Thoracic aorta (tissue), 2 donors: ENCODE data around the gene SOD3. TPM values are rescaled to one million over a fixed set of nuclear protein-coding genes. Genes with fewer than 3 reads are reported as not detected.

ENCODE experiments used
- ATAC-seq: fragments of 150-250 bp; one replicate; pipeline ENCODE4 v1.8.0; 2017; ENCODE audit warnings: low read depth; ENCODE audit not compliant: insufficient number of reproducible peaks, low FRiP score
- DNase-seq: peaks from one replicate; pipeline ENCODE4 v3.0.0-alpha.2; 2020; ENCODE audit warnings: low spot score
- H3K27ac ChIP-seq, 2 donors: fragments of 200-600 bp; sonication (generic); 1 replicate in 1 of 2; 2 replicates in 1 of 2; pipeline ENCODE4 v1.5.1; 2016; ENCODE audit warnings: mild to moderate bottlenecking in 2 of 2, moderate library complexity in 2 of 2
- H3K27me3 ChIP-seq: fragments of 200-600 bp; sonication (generic); replicated peaks from 2 replicates; pipeline ENCODE4 v1.6.0; 2016; ENCODE audit warnings: mild to moderate bottlenecking; ENCODE audit not compliant: insufficient read depth
- H3K36me3 ChIP-seq: fragments of 200-600 bp; sonication (generic); one replicate; pipeline ENCODE4 v1.5.1; 2016
- H3K4me1 ChIP-seq, 2 donors: fragments of 200-600 bp; sonication (generic); 1 replicate in 1 of 2; 2 replicates in 1 of 2; pipeline versions ENCODE4 v1.5.1 to v1.6.0; 2016; ENCODE audit warnings: low read depth in 2 of 2, mild to moderate bottlenecking in 1 of 2; ENCODE audit not compliant: control insufficient read depth in 1 of 2
- H3K4me3 ChIP-seq: fragments of 200-600 bp; sonication (generic); 2 replicates; pipeline ENCODE4 v1.5.1; 2016; ENCODE audit warnings: mild to moderate bottlenecking
- H3K9me3 ChIP-seq: fragments of 200-600 bp; sonication (generic); 2 replicates; pipeline ENCODE4 v1.5.1; 2016
- total RNA-seq, 2 donors: library from RNA; depleted of rRNA; stranded (reverse); fragments of >200 nt; gene quantifications; one replicate each; pipeline versions ENCODE4 v1.1.0 to v1.2.3, GENCODE V29; 2016
- TF ChIP-seq, protein P1 (sequence below): fragments of 200-600 bp; sonication (generic); IDR thresholded peaks from one replicate; pipeline ENCODE4 v1.5.1; 2019; ENCODE audit warnings: antibody characterized with exemption

Gene SOD3, protein sequence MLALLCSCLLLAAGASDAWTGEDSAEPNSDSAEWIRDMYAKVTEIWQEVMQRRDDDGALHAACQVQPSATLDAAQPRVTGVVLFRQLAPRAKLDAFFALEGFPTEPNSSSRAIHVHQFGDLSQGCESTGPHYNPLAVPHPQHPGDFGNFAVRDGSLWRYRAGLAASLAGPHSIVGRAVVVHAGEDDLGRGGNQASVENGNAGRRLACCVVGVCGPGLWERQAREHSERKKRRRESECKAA
- total RNA-seq: 100 to 1,000 TPM; 549 to 743 TPM

DNA sequence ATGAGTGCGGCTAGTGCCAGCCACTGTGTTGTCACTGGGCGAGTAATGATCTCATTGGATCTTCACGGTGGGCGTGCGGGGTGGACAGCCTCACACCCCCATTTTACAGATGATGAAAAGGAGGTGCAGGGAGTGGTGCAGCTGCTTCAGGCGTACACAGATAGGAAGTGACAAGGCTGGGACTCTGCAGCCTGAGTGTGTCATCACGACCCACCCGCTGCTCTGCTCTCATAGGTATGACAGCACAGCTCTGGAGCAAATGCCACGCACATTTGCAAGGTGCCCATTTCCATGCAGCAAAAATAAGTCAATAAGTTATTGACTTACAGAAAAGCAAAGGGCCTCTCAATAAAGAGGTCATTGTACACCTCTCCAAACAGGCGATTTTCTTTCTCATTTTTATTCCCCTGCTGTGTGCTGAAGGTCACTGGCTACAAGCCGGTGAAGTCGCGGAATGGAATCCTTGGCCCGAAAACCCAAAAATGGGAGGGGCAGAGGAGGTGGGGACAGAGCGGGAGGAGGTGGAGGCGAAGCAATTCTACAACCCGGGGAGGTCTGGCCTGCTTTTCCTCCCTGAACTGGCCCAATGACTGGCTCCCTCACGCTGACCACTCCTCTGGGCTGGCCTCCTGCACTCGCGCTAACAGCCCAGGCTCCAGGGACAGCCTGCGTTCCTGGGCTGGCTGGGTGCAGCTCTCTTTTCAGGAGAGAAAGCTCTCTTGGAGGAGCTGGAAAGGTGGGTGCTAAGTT, at the start of gene SOD3:
SOD3 (plus strand) TSS at position 658 of the 750 bp plus-strand sequence. CDS start 3,949 bp downstream, outside the sequence.
- H3K4me1 ChIP-seq: peaks cover 16 to 48% of the 10 kb centered on the region in 2 donors
- peak; percentile 73 for DNase-seq
- ATAC-seq: peak; percentile 89
- H3K9me3 ChIP-seq: no peaks in the 10 kb centered on the region
- H3K36me3 ChIP-seq: no peaks in the 10 kb centered on the region
- peak within 1 kb of the TSS; percentile 80 for H3K4me3 ChIP-seq
- TF ChIP-seq, protein P1, sequence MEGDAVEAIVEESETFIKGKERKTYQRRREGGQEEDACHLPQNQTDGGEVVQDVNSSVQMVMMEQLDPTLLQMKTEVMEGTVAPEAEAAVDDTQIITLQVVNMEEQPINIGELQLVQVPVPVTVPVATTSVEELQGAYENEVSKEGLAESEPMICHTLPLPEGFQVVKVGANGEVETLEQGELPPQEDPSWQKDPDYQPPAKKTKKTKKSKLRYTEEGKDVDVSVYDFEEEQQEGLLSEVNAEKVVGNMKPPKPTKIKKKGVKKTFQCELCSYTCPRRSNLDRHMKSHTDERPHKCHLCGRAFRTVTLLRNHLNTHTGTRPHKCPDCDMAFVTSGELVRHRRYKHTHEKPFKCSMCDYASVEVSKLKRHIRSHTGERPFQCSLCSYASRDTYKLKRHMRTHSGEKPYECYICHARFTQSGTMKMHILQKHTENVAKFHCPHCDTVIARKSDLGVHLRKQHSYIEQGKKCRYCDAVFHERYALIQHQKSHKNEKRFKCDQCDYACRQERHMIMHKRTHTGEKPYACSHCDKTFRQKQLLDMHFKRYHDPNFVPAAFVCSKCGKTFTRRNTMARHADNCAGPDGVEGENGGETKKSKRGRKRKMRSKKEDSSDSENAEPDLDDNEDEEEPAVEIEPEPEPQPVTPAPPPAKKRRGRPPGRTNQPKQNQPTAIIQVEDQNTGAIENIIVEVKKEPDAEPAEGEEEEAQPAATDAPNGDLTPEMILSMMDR: no peak
- H3K27me3 ChIP-seq: no peaks in the 10 kb centered on the region
- H3K27ac ChIP-seq: peak within 1 kb of the TSS; percentile 86 to 96

DNA sequence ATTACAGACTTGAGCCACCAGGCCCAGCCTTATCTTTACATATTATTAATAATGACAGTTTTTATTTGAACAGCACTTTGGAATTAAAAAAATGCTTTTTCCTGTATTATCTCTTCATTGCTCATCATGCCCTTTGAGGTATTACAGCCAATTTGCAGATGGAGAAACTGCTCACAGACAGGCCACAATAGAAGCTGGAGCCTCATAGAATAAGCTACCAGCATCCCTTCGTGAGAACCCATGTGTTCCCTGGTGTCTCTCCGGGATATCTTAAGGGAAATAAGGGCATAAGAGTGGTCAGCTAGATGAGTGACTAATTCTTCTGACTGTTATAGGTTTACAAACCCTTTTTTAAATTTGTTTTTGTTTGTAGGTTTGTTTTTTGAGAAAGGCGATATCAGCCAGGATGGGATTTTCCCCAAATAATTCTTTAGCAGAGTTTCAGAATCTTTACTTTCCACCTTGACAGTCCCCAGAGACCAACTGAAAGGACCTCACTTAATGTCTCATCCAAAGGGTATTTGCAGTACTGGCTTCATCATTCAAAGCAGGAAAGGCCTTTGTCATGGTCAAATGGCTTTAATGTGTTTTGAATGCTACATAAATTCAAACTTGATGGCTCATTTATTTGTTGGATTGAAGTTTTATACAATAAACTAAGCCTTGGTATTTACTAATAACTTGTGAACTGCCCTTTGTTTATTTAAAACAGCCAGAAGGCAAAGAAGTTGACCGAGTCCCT, 48.0 kb upstream of the SOD3 start:
- no peak for ATAC-seq
- TF ChIP-seq, protein P1: no peak
- no peaks in the 10 kb centered on the region for H3K27me3 ChIP-seq
- no peaks in the 10 kb centered on the region for H3K36me3 ChIP-seq
- no peaks in the 10 kb centered on the region for H3K9me3 ChIP-seq
- H3K4me3 ChIP-seq: no peak overlapping the region
- H3K27ac ChIP-seq: no peak overlapping the region
- H3K4me1 ChIP-seq: peaks cover 0 to 1% of the 10 kb centered on the region in 2 donors
- no peak for DNase-seq

GRCh38 chr4:24748023-24748422, 47.4 kb upstream of the SOD3 start:
- no peaks in the 10 kb centered on the region for H3K36me3 ChIP-seq
- H3K27me3 ChIP-seq: no peaks in the 10 kb centered on the region
- H3K4me3 ChIP-seq: no peak overlapping the region
- ATAC-seq (no peak), DNase-seq (no peak)
- H3K27ac ChIP-seq: no peak overlapping the region
- TF ChIP-seq, protein P1: no peak
- H3K4me1 ChIP-seq: no peaks in the 10 kb centered on the region
- no peaks in the 10 kb centered on the region for H3K9me3 ChIP-seq

GRCh38 chr4:24748758-24749350, 46.5 kb upstream of the SOD3 start:
- Histone ChIP-seq H3K27ac (no peak overlapping the region), H3K4me3 (no peak overlapping the region), H3K9me3 (no peaks in the 10 kb centered on the region), H3K36me3 (no peaks in the 10 kb centered on the region), H3K4me1 (no peaks in the 10 kb centered on the region), H3K27me3 (no peaks in the 10 kb centered on the region)
- DNase-seq (no peak), ATAC-seq (no peak)
- TF ChIP-seq, protein P1: no peak

- no peak overlapping the region for H3K27ac ChIP-seq
- H3K9me3 ChIP-seq: no peaks in the 10 kb centered on the region
- H3K4me3 ChIP-seq: no peak overlapping the region
- no peaks in the 10 kb centered on the region for H3K27me3 ChIP-seq
- no peaks in the 10 kb centered on the region for H3K4me1 ChIP-seq
- TF ChIP-seq, protein P1: no peak
- ATAC-seq (no peak), DNase-seq (no peak)
- no peaks in the 10 kb centered on the region for H3K36me3 ChIP-seq
Measured at GRCh38 chr4:24750106-24750505, 45.3 kb upstream of the SOD3 start.
